IPS-11a (cell line): ENCODE data around the gene CFLAR.
A peak's percentile ranks its signal among the peaks of the same experiment; 100 is the strongest.
"Not testable (repeated sequence)": the region's sequence is repeated elsewhere in the genome, so short reads cannot be mapped to it uniquely, and the experiment has no call there.

ENCODE experiments used
- H3K4me3 ChIP-seq: one replicate; pipeline ENCODE4 v1.5.1; 2013; ENCODE audit warnings: low read depth, low read length, control low read depth

CFLAR gene

DNA sequence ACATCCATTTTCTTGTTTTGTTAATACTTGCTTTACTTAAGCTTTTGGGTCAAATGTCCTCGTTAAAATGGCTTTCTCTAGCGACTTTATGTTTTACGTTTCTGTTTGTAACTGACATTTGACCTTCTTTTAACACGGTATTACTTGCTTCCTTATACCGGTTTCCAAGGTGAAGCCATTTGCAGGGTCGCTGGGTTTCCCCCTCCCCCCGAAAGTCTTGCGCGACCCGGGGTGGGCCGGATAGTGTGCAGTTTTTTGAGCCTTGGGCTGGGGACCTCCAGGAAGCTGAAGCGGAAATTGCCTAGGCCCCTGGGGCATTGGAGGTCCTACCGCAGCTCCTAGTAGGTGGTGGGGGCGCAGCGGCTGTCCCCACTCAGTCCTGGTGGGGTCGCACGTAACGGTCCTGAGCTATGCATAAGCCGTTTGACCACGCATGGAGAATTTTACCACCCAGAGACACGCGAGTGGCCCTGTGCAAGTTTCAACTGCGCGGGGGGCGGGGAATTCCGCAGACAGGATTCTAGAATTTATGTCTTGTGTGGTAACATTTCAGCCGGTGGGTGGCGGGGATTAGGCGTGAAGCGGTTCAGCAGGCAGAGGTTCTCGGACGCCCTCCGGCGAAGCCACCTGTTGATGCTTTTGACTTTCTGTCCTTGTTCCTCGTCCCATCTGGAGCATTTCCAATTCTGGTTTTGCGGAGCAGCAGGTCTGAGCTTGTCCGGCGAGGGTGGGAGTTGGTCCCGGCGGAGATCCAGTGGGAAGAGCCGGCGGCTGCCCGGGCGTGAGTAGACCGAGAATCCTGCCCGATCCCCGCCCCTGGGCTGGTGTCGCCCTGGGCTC lies 2.4 kb downstream of the CFLAR start:
- peak overlapping the region; percentile 44 for H3K4me3 ChIP-seq

DNA sequence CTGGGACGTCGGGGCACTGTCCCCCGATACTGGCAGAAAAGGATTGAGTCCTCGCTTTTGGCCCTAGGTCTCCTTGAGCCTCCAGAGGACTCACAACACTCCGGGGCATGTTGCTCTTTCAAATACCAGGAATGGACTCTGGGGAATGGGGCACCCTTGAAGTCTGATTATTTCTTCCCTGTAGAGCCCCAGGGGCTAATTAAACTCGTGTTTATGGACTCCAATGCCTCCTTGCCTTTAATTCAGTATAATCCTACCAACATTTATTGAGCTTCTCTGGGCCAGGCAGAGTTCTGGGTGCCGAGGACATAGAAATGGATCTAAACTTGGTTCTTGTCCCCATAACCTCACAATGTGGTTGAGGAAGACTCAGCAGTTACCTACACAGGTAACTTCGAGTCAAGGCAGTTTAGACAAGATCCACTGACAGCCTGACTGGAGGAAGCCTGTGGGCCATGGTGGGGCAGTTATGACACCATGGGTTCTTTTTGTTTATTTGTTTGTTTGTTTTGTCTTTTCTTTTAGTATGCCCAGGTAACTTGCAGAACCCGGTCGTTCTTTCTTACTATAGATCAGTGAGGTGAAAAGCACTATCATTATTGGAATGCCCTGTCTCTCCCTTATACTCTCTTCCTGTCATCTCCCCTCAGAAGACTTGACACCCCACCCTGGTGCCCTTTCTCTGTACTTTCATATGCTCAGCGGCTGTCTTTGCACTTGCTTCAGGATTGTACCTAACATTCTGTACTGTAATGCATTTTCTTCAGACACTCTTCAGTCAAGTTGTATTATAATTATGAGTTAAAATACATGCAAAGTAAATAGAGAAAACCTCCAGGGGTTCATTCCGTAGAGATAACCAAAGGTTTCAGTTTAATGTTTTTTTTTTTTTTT lies 3.2 kb downstream of the CFLAR start:
- peak overlapping the region; percentile 44 for H3K4me3 ChIP-seq

DNA sequence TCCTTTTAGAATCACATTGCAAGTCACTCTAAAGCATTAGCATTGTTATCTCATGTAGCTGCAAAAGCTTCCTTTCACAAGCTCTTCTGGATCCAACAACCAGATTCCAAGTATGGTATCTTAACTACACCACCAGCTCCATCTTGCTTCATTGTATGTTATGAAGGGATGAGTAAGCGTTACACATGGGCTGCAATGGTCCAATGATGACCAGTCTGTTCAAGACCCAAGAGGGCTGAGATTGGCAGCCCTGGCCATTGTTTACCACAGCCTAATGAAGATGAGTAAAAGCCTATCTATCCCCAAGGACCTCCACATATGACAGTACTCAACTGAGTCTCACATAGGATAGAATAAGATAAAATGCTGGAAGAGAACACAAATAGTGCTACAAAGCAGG lies 6.3 kb downstream of the CFLAR start:
- H3K4me3 ChIP-seq = no peak overlapping the region

DNA sequence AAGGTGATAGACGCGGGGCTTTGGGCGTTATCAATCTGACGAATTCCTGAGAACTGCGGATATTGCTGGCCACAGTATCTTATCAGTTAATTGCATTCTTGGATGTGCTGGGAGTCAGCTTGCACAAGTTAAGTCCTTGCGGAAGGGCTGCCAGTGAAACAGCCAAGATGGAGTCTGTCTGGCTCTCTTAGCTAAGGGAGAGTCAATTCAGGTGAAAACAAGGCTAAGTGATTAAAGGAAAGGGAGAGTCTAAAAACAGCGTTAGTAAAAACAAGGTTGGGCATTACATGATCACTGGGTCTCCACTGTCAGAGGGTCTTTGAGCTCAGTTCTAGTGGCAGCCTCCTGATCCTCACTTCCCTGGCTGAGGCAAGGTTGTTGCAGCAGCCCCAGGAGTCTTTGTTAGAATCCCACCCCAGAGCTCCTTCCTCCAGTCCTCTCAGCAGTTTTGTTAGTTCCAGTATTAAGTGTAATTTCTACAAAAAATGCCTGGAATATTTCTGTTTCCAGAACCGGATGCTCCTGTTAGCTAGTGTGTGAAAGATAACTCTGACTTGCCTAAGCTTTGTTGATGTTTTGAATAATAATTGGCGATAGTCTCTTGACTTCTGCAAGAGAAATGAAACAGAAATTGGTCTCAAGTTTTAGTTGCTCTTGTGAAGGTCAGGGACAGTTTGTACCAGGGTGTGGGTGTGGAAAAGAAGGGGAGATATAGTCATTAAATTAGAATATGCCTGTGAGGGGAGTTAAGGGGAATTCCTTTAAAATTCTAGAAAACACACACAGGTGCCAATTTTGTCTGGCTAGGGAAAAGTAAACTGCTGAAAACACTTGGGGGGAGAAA lies 10.6 kb downstream of the CFLAR start:
- no peak overlapping the region for H3K4me3 ChIP-seq

DNA sequence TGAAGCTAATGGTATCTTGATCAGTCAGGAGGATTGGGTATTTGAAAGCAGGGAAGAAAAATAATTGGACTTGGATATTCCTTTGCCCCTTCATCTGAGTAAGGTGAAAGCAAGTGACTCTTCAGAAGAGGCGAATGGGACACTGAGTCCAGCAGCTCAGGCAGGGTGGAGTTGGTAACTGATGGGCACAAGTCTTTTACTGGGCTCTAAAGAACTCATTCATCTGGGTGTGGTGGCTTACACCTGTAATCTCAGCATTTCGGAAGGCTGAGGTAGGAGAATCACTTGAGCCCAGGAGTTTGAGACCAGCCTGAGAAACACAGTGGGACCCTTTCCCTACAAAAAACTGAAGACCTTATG lies 11.2 kb downstream of the CFLAR start:
- no peak overlapping the region for H3K4me3 ChIP-seq

DNA sequence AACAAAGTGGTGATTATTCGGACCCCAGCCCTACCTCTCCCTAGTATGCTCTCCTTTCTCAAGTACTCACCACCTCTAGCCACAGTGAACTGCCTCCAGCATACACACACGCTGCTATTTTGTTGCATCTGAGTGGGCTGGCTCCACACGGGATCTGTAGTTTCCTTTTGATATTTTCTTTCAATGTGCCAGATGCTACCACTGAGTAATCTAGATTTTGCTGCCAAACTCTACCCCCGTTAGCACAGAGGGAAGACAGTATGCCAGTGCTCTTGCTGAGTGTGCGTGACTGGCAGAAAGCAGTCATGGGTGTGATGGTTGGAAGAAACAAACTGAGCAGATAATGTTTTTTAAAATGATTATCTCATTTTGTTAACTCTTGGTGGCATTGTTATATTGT lies 11.6 kb downstream of the CFLAR start:
- no peak overlapping the region for H3K4me3 ChIP-seq

DNA sequence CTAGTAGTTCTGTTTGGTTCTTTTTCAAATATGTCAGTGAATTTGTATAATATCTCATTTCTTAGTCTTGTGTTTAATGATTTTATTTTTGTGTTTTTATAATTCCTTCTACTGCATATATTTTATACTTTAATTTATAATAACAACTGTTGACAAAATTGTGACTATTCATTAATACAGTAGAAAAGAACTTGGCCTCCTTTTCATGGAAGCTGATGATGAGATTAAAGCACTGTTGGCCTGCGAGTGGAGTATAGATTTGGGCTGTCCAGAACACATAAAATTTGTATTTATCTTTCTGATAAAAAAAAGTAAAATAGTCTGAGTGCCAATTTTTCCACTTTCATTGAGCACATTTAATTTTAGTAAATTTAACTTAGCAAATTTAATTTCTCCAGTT lies 12.1 kb downstream of the CFLAR start:
- no peak overlapping the region for H3K4me3 ChIP-seq

DNA sequence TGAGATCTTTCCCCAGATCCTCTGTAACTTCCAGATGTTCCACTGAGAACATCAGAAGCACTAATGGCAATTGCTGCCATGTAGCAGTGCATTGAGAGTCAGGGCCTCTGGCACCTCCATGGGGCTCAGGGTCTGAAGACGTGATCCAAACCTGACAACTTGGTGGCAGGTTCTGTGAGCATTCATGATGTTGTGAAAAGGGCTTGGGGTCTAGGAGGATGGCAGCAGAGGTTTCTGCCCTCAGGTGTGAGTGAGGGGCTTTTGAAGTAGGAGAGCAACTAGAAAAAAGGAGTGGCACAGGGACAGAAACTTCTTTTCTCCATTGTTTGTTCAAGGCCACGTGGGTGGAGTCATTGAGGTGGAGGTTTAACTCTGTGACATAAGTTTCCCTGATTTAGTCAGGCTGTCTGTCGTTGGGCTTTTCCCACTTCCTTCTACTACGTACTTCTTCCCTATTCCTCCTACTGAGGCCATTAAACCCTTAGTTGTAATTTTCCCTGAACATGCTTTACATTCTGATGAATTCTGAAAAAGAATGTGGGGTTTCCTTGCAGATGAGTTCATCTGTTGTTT lies 13.1 kb downstream of the CFLAR start:
- no peak overlapping the region for H3K4me3 ChIP-seq

DNA sequence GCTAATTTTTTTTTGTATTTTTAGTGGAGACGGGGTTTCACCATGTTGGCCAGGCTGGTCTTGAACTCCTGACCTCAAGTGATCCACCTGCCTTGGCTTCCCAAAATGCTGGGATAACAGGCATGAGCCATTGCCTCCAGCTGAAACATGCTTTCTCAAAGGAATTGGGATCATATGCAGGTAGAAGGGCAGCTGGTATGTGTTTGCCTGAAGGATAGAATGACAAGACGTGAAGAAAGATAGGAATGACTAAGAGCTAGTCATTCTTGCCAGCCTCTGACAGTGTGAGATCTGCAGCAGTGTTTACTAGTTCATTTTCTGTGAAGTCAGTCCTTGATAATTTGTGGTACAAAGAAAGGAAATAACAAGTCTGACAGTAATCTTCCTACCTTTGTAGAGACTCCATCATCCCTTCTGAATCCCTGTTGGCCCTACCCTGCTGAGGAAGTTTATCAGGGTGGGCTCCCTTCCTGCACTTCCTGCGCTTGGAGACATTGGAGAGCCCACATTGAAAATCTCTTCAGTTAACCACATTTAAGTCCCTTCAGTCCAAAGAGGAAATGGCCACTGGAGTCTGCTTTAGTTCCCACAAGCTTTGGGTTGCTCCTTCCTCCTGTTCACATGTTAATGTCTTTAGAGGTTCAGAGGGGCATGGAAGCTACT lies 14.7 kb downstream of the CFLAR start:
- no peak overlapping the region for H3K4me3 ChIP-seq

DNA sequence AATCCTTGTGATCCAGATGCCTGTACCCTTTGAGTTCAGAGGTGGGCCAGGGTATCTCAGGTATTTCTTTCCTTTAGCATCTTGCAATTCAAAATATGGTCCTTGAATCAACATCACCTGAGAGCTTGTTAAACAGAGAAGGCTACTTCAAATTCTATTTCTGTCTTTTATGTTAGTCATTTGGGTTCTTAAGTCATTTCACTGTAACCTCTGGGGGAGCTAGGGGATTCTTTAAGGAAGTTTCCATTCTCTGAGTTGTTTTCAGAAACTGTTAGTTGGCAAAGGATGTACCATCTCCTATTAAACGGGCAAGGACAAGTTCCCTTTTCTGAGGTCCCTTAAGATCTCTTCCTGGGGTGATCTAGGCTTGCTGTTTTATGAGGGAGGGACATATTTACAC lies 16.6 kb downstream of the CFLAR start:
- no peak overlapping the region for H3K4me3 ChIP-seq

DNA sequence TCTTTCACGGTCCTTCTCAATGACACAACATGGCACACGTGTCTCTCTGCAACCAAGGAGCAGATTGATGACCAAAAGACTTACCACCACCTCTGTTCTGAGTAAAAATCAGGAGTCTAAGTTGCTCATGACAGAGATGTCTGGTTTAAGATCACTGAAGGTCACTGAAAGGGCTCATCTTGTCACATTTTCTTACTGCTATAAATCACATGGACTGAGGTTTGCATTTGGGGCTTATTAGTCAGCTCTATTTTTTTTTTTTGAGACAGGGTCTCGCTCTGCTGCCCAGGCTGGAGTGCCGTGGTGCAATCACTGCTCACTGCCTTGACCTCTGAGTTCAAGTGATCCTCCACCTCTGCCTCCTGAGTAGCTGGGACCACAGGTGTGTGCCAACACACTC lies 19.4 kb downstream of the CFLAR start:
- no peak overlapping the region for H3K4me3 ChIP-seq

DNA sequence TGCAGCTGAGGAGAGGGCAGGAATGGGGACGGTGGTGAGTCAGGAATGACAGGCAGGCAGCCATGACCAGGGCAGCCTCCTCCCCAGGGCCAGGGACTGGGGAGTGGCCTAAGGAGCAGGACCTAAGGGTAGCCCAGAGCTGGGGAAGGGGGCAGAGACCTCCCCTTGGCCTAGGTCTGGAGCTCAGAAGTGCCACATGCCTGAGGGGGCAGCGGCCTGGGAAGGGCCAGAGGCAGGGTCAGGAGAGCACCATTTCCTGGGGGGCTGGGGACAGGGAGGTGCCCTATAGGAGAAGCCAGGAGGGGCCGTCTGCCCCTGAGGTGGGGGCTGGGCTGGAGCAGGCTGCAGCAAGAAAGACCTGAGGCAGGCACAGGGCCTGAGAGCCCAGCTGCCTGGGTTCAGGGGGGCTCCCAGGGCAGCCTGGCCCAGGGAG lies 20.9 kb downstream of the CFLAR start:
- H3K4me3 ChIP-seq = no peak overlapping the region

DNA sequence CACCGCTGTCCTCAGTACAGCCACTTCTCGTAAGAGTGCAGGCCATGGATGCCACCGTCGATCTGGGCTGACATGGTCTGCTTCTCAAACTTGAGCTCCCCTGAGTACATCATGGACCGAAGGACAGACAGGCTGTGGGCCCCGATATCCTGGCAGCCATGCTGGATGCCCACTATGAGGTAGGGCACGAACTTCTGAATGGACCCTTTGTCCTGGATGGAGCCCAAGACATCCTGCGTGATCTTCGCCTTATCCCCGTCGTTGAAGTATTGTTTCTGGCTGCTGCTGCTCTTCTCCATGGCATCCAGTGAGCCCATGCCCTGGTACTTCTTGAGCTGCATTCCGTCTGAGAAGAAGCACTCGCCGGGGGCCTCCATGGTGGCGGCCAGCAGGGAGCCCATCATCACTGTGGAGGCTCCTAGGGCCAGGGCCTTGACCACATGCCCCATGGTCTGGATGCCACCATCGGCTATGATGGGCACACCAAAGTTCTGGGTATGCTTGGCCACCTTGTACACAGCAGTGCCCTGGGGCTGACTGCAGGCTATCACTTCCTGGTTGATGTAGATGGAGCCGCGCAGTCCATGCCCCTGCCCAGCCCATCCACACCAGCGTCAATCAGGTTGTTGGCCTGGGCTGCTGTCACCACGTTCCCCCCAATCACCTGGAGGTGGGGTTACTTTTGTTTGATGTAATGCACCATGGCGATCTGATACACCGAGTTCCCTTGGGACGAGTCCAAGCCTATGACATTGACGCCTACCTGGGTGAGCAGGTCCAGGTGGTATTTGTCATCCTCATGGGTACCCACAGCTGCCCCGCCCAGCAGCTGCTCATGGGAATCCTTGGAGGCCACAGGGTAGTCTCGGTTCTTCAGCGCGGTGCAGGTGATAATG lies 21.8 kb downstream of the CFLAR start:
- H3K4me3 ChIP-seq = no peak overlapping the region

DNA sequence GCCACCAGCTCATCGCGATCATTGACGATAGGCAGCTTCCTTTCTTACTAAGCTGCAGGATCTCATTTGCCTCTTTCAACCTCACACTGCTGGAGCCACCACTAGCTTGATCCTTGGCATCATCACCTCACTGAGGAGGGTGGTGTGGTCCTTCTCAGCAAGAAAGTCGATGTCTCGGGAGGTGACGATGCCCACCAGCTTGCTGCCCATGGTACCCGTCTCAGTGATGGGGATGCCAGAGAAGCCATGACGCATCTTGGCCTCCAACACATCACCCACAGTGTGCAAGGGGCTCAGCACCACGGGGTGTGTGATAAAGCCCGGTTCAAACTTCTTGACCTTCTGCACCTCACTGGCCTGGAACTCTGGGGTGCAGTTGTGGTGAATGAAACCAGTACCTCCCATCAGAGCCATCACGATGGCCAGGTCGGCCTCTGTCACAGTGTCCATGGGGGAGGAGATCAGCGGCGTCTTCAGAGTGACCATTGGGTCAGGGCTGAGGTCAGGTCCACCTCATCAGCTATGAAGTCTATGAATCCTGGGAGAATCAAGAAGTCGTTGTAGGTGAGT lies 22.5 kb downstream of the CFLAR start:
- H3K4me3 ChIP-seq = no peak overlapping the region

DNA sequence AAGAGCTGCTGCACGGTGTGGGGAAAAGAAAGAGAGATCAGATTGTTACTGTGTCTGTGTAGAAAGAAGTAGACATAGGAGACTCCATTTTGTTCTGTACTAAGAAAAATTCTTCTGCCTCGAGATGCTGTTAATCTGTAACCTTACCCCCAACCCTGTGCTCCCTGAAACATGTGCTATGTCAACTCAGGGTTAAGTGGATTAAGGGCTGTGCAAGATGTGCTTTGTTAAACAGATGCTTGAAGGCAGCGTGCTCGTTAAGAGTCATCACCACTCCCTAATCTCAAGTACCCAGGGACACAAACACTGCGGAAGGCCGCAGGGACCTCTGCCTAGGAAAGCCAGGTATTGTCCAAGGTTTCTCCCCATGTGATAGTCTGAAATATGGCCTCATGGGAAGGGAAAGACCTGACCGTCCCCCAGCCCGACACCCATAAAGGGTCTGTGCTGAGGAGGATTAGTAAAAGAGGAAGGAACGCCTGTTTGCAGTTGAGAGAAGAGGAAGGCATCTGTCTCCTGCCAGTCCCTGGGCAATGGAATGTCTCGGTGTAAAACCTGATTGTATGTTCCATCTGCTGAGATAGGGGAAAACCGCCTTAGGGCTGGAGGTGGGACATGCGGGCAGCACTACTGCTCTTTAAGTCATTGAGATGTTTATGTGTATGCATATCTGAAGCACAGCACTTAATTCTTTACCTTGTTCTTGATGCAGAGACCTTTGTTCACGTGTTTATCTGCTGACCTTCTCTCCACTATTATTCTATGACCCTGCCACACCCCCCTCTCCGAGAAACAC lies 23.2 kb downstream of the CFLAR start:
- H3K4me3 ChIP-seq = not testable (repeated sequence)

DNA sequence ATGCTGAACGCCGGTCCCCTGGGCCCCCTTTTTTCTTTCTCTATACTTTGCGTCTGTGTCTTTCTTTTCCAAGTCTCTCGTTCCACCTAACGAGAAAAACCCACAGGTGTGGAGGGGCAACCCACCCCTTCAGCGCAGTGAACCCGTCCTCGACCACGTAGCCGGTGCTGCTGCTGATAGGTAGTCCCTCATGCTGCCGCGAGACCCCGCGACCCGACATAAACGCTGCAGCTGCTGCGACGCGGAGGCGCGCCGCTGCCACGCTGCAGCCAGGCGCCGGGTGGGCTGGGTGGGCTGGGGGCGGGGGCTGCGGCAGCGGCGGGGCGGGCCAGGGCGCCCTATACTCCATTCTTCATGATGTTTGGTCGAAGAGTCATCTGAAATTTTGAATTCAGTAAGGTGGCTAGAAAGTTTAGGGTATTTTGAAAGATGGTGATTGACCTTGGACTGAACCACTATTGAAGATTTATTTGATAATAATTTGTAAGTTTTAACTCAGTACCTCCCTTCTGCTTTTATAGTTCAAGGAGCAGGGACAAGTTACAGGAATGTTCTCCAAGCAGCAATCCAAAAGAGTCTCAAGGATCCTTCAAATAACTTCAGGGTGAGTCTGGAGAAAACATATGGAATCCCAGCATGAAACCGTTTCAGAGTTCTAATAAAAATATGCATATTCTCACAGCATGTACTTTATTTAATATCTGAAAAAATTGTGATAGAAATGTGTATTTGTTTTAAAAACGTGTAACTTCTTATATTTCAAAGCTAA lies 24.1 kb downstream of the CFLAR start:
- H3K4me3 ChIP-seq = peak overlapping the region; percentile 2
